Activated CD8-positive, alpha-beta T cell treated with anti-CD3 and anti-CD28 coated beads for 36 hours (primary cell): ENCODE data around the gene TLR10. TPM values are rescaled to one million over a fixed set of nuclear protein-coding genes. Genes with fewer than 3 reads are reported as not detected.

ENCODE experiments used
- ATAC-seq: fragments of 200-7000 bp; cut with Tn5 transposase; one replicate; pipeline ENCODE4 v1.10.0; 2021; ENCODE audit warnings: mild to moderate bottlenecking, moderate library complexity
- CTCF ChIA-PET: fragments of 350-600 bp; sonication (Branson Sonifier 250); formaldehyde crosslinking; loops from one replicate; lab custom pipeline; 2021; ENCODE audit warnings: antibody characterized with exemption; lab: Charles Lee
- POLR2A ChIA-PET: fragments of 350-600 bp; sonication (Branson Sonifier 250); formaldehyde crosslinking; loops from one replicate; lab custom pipeline; 2021; ENCODE audit warnings: antibody characterized with exemption; lab: Charles Lee
- DNase-seq: peaks from one replicate; pipeline ENCODE4 v3.0.0-alpha.2; 2020
- H3K27ac Mint-ChIP-seq: one replicate; pipeline ENCODE4 v1.8.0; 2021; ENCODE audit warnings: mild to moderate bottlenecking, mixed read lengths
- H3K27me3 Mint-ChIP-seq: one replicate; pipeline ENCODE4 v1.8.0; 2021; ENCODE audit warnings: mixed read lengths
- H3K36me3 Mint-ChIP-seq: one replicate; pipeline ENCODE4 v1.8.0; 2021; ENCODE audit warnings: low read depth, mixed read lengths
- H3K4me1 Mint-ChIP-seq: one replicate; pipeline ENCODE4 v1.8.0; 2021; ENCODE audit warnings: low read depth, mixed read lengths
- H3K4me3 Mint-ChIP-seq: one replicate; pipeline ENCODE4 v1.8.0; 2021; ENCODE audit warnings: mild to moderate bottlenecking, moderate library complexity, mixed read lengths
- H3K9me3 Mint-ChIP-seq: one replicate; pipeline ENCODE4 v1.8.0; 2021; ENCODE audit warnings: mixed read lengths
- CTCF ChIP-seq: fragments of 200-600 bp; IDR thresholded peaks from one replicate; pipeline ENCODE4 v1.8.0; 2022; ENCODE audit warnings: antibody characterized with exemption, mild to moderate bottlenecking
- intact Hi-C: fragments of 100-400 bp; cut with micrococcal nuclease; formaldehyde crosslinking; loops from one replicate; pipeline ENCODE4 v1.10.0; 2022
- total RNA-seq, 2 experiments: library from RNA; stranded (reverse); gene quantifications; one replicate each; pipeline ENCODE4 v1.2.3, GENCODE V29; 2021

The TLR10 gene
- total RNA-seq, 2 experiments from 2014 or later, result 0.11 to 0.22 TPM

- POLR2A ChIA-PET, result interaction anchor here (0.6 kb wide), 1 partner anchor 1896 kb away, joined by 3 read pairs; no protein-coding TSS in a partner anchor
- H3K27me3 Mint-ChIP-seq, result no peaks in the 10 kb centered on the region
- no peak for ATAC-seq
- no peak for DNase-seq
- CTCF ChIA-PET, result interaction anchor here (0.7 to 2.9 kb wide), 2 partner anchors 38 to 63 kb away, joined by 4 to 10 read pairs; no protein-coding TSS in a partner anchor
- no peak for TF ChIP-seq CTCF
- intact Hi-C loops, result no loop called here
- H3K4me1 Mint-ChIP-seq, result peaks cover 13% of the 10 kb centered on the region
- no peak overlapping the region for H3K27ac Mint-ChIP-seq
- H3K9me3 Mint-ChIP-seq, result peaks cover 8% of the 10 kb centered on the region
- peaks cover 3% of the 10 kb centered on the region for H3K36me3 Mint-ChIP-seq
- H3K4me3 Mint-ChIP-seq, result no peak overlapping the region
Measured at GRCh38 chr4:38822748-38823303, 40.0 kb upstream of the TLR10 start.

DNA sequence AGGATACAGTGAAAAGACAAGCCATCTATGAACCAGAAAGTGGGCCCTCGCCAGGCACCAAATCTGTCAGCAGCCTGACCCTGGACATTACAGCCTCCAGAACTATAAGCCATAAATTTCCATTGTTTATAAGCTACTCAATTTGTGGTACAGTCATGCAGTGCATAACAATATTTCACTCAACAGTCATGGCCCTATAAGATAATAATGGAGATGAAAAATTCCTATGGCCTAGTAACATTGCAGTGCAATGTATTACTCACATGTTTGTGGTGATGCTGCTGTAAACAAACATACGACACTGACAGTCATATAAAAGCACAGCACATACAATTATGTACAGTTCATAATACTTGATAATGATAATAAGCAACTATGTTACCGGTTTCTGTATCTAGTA is 38.9 kb upstream of the TLR10 start:
- TF ChIP-seq CTCF, result no peak
- H3K4me3 Mint-ChIP-seq, result no peak overlapping the region
- DNase-seq, result no peak
- peaks cover 3% of the 10 kb centered on the region for H3K36me3 Mint-ChIP-seq
- no peak overlapping the region for H3K27ac Mint-ChIP-seq
- no peaks in the 10 kb centered on the region for H3K27me3 Mint-ChIP-seq
- CTCF ChIA-PET, result interaction anchor here (2.9 kb wide), 1 partner anchor 39 kb away, joined by 10 read pairs; no protein-coding TSS in a partner anchor
- peaks cover 8% of the 10 kb centered on the region for H3K9me3 Mint-ChIP-seq
- intact Hi-C loops, result no loop called here
- POLR2A ChIA-PET, result no interaction called here
- H3K4me1 Mint-ChIP-seq, result peaks cover 13% of the 10 kb centered on the region
- ATAC-seq, result no peak

DNA sequence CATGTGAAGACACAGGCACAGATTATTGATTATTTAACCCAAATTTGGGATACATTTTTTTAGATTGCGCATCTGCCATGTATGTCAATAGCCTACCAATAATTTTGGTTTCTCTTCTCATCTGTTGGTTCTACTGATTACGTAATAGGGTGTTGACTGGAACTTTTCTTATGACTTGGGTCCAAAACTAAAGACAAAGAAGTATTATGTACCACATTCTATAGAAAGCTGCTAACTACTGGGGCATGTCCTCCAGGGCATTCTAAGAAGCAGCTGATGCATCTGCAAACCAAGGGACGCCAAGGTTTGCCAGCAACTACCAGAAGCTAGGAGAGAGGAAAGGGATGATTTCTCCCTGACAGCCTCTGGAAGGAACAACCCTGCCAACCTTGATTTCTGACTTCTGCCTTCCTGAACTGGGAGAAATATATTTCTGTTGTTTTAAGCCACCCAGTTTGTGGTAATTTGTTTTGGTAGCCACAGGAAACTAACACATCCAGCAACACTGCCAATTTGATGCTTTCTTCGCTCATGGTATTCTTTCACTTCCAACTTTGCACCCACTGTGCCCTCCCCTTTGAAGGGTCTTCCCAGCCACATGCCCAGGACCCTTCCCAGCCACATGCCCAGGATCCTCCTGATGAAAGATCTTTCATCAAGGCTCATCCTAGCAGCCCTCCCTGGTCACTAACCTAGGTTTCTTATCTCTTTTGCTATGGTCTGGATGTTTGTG is 37.7 kb upstream of the TLR10 start:
- peaks cover 13% of the 10 kb centered on the region for H3K9me3 Mint-ChIP-seq
- no peaks in the 10 kb centered on the region for H3K27me3 Mint-ChIP-seq
- ChIA-PET POLR2A (interaction anchor here (0.6 kb wide), 1 partner anchor 15 kb away, joined by 3 read pairs; no protein-coding TSS in a partner anchor), CTCF (interaction anchor here (1.0 to 1.9 kb wide), 2 partner anchors 16 to 61 kb away, joined by 3 to 10 read pairs; partner anchors contain the start of gene TLR1)
- peaks cover 13% of the 10 kb centered on the region for H3K4me1 Mint-ChIP-seq
- intact Hi-C loops, result no loop called here
- no peak overlapping the region for H3K27ac Mint-ChIP-seq
- DNase-seq, result no peak
- no peak for TF ChIP-seq CTCF
- H3K4me3 Mint-ChIP-seq, result no peak overlapping the region
- H3K36me3 Mint-ChIP-seq, result peaks cover 3% of the 10 kb centered on the region
- no peak for ATAC-seq

- Mint-ChIP-seq H3K27ac (no peak overlapping the region), H3K4me3 (no peak overlapping the region), H3K4me1 (peaks cover 13% of the 10 kb centered on the region), H3K27me3 (no peaks in the 10 kb centered on the region), H3K9me3 (peaks cover 13% of the 10 kb centered on the region), H3K36me3 (peaks cover 3% of the 10 kb centered on the region)
- no peak for TF ChIP-seq CTCF
- ChIA-PET CTCF (interaction anchor here (1.1 to 1.9 kb wide), 5 partner anchors 15 to 60 kb away, joined by 3 to 10 read pairs (median 6); partner anchors contain the start of genes TLR1 and TLR10), POLR2A (no interaction called here)
- ATAC-seq, result peak; percentile 39
- no peak for DNase-seq
- intact Hi-C loops, result no loop called here
Measured at GRCh38 chr4:38819569-38819968, 36.8 kb upstream of the TLR10 start.
